HuH-7 (cell line): ENCODE results near the gene FOXK1.

Experiments used
- DNase-seq: peaks from one replicate; pipeline ENCODE4 v3.0.0; 2011; ENCODE audit warnings: low spot score

FOXK1 gene

DNA sequence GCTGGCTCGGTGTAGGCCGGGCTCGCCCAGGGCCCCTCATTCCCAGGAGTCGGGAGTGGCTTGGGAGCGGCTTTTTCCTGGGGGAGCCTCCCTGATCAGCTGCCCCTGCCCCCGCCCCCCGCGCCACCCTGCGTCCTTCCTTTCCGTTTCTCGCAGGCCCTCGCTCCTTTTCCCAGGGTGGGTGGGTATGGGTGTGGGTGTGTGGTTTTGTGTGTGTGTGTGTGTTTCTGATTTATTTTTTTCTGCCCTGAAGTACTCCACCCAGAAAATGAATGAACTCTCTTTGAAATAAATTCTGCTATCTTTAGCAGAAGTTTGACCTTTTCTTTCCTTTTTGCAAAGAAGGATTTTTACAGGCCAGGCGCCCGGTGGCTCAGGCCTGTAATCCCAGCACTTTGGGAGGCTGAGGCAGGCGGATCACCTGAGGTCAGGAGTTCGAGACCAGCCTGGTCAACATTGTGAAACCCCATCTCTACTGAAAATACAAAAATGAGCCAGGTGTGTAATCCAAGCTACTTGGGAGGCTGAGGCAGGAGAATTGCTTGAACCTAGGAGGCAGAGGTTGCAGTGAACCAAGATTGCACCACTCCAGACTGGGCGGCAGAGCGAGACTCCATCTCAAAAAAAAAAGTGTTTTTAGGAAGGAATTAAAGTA is 63.3 kb downstream of the FOXK1 start:
- DNase-seq, result no peak

DNA sequence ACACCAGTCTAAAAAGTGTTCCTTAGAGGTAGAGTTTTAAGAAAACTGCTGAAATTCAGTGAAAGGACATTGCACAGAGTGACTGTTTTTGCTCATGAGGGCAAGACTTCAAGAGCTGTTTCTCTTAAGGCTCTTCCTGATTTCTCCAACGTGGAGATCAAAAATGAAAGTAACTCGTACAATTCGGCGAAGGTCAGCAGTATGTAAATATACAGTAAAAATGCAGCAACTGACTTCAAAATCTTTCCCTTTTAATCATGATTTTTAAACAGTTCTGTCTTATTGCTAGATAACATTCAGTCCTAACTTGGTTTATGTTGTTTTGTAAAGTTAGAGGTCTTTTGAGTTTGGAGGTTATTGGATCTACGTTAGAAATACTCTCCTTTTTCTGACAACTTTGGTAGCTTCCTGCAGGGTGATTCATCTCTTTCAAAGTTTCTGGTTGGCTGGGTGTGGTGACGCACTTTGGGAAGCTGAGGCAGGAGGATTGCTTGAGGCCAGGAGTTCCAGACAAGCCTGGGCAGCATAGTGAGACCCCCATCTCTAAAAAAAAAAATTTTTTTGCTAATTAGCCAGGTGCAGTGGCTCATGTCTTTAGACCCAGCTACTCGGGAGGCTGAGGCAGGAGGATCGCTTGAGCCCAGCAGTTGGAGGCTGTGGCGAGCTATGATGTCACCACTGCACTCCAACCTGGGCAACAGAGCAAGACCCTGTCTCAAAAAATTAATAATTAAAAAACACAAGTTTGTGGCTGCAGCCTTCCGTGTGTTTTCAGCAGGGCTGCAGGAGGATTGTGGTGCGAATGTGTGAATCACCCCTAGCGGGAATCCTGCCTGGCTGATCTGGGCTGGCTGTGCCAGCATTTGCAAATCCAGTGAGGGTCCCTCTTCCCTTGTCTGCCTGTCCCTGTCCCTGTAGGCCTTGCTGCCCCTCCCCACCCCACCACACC is 64.2 kb downstream of the FOXK1 start:
- no peak for DNase-seq

DNA sequence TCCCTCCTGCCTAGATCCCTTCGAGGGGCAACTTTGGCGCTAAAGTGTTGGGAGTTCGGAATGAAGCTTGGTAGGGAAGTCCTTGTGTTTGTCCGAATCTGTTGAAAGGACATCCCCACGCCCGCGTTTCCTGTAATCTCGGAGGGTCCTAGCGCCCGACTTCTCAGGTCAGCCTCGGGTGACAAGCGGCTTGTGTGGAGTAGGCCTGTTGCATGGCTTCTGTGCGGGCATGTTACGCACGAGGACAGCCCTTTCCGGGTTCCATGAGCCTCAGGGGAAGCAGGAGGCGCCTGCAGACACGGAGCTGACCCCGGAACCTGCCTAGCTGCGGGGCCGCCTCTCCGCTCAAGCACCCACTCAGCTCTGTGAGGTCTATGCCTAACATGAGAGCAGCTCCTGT is 64.9 kb downstream of the FOXK1 start:
- DNase-seq, result no peak

DNA sequence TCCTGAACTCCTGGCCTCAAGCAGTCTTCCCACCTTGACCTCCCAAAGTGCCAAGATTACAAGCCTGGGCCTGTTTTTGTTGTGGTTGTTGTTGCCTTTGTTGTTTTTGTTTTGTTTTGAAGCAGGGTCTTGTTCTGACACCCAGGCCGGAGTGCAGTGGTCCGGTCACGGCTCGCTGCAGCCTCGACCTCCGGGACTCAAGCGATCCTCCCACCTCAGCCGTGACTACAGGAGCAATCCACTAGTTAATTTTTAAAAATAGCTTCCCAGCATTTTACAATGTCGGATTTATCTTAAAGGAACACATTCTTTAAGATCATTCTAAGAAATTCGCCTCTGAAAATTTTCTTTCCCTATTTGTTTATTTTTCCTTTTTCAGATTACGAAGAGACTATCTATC is 65.7 kb downstream of the FOXK1 start:
- no peak for DNase-seq

DNA sequence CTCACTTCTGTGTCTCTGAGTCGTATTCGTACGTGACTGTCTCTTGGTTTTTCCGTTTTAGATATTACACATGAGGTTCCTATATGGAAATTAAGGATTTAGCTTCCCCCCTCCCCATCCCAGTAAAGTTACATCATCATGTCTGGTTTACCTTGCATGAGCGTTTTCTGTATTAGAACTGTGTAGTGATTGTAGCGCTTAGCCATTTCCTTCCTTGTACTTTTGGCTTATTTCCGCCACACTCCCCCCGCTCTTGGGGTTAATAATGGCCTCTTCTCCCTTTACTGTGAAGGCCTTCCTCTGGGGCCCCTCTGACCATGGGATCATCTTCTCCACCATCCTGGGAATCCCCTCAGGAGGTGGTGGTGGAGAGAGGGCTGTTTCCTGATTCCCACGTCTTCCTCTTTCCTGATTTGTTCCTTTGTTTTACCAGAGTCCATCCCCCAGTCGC is 66.2 kb downstream of the FOXK1 start:
- no peak for DNase-seq

DNA sequence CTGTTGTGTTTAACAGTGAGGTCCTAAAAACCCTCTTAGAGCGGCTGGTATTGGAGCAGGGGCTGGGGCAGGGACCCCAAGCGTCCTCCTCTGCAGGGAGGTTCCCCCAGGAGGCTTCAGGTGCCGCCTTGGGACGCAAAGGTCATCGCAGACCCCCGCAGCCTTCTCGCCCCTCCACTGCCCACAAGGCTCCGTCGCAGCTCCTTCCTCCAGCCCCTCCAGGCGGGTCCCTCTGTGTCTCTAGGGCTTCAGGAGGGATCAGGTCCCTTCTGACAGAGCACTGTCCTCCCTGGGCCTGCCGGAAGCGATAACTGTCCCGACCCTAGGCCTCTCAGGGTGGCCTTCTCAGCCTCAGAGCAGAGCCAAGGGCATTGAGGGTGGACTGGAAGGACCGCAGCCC is 67.3 kb downstream of the FOXK1 start:
- no peak for DNase-seq

DNA sequence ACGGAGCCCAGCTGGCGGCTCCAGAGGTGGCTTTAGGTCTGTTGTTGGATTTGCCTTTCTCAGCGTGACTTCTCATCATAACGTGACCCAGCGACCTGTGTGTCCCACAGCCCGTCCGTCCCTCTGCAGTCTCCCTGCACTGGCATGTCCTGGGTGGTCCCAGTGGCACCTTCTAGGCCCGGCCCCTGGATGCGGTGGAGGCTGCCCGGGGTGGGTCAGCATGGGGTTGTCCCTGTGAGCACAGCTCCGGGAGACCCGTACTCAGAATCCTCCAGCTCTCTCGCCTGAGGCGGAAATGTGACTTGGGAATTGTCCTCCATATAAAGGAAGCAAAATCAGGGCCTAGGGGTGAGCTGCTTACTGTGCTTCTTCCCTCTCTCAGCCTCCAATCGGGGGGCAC is 67.7 kb downstream of the FOXK1 start:
- DNase-seq, result no peak

DNA sequence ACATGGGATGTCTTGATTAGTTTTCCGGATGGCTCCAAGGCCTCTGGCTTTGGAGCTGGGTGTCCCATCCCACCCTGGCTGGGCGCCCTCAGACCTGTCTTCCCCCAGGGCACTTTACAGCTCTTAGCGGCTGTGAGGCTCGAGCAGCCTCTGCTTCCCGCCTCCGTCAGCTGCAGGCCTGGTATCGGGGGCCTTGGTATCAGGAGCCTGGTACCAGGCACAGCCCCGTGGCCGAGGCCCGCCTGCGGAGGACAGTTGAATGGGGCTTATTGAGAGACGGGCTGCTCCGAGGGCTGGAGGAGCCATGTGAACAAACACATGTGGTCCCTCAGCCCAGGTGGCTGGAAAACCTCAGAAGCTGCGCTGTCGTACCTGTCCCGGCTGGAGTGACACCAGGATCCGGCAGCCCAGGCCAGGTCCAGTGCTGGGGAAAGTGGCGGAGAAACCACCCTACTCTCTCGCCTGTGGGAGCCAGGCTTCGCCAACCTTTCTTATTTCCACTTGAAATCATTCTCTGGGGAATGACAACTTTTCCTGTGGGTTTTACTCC is 69.4 kb downstream of the FOXK1 start:
- no peak for DNase-seq

DNA sequence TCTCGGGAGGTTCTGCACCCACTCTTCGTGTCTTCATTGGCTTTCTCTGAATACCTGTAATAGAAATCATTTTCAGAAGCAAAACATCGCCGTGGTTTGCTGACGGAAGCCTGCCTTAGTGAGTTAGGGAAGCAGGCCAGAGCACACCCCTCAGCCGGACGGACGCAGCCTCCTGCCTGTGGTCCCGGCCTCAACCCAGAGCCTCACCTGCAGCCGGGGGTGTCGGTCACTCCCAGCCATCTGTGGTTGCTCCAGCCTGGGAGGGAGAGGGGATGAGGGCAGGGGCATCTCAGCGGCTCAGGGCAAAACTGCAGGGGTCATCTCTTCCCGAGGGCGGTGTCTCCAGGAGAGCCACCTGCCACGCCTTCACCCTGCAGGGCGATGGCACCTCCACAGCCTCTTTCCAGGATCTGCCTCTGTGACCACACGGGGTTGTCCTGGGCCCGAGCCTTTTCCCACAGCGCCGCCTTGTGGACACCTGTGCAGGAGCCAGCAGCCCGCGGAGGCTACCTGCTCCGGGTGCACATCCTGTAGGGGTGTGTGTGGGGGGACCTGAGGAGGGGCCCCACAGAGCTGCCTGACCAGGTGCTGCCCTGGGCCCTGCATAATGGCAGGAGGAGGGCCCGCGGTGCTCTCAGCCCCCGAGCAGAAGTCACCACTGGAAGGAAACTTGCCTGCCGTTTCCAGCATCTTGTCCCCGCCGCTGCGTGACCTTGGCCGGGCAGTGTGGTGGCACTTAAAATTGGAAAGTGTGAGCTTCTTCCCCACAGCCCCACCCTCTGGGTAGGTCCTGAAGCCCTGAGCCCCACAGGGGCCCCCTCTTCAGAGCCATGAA is 71.7 kb downstream of the FOXK1 start:
- DNase-seq, result peak; percentile 99

DNA sequence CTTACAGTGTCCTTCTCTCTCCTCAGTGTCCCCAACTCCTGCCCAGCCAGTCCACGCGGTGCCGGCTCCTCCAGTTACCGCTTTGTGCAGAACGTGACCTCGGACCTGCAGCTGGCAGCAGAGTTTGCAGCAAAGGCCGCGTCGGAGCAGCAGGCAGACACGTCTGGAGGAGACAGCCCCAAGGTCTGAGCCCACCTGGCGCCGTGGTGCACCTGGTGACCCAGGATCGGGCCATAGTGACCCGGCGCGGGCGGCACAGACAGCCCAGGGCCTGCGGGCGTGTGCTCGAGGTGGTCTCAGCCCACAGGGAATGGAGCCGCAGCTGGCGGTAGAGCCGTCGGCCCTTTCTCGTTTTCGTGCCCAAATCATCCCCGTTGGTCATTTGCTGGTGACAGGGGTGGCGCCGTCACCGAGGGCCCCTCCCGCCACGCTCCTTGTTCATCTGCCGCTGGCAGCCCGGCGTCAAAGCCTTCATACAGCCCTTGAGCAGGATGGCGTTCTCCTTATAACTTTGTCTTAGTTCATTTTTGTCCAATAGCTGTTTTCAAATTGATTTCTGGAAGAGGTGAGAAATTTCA is 72.4 kb downstream of the FOXK1 start:
- DNase-seq, result no peak

DNA sequence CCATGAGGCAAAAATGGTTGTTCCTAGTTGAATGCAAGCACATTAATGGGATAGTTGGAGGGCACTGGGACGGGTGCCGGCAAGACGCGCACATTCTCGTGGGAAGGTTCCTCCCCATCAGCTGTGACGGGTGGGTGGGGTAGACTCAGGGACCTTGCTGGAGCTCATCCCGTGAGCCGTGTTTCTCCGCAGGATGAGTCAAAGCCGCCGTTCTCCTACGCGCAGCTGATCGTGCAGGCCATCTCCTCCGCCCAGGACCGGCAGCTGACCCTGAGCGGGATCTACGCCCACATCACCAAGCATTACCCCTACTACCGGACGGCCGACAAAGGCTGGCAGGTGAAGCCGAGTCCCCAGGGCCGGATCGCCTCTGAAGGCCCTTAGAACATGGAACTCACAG is 73.0 kb downstream of the FOXK1 start:
- DNase-seq, result no peak

DNA sequence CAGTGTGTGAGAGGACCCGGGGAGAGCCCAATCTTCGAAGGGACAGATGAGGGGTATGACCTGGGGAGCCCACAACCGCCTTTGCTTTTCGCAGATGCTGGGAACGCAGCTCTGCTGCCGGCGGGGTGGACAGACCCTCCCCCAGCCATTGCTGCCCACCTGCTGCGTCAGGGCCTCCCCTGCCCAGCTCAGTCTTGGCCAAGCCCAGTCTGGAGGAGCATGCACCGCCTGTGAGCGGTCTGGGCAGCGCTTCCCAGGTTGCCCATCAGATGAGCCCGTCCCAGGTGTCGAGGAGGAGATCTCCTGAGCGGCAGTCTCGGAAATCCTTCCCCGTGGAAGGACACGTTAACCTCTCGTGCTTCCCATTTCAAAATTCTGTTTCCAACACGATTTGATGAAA is 76.0 kb downstream of the FOXK1 start:
- DNase-seq, result no peak

DNA sequence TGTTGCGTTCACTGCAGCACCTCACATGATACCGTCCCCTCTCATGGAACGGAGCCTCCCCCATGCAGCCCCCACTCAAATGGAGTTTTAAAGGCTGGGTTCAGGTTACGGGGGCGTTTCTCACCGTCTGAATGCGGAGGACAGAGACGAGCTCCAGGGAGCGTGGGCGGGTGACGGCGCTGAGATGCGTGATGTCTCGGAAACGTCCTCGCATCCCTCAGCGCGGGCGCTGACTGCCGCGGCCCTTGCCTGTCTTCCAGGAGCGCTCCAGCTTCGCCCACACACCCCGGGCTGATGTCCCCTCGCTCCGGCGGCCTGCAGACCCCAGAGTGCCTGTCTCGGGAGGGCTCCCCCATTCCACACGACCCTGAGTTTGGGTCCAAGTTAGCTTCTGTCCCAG is 76.7 kb downstream of the FOXK1 start:
- no peak for DNase-seq

DNA sequence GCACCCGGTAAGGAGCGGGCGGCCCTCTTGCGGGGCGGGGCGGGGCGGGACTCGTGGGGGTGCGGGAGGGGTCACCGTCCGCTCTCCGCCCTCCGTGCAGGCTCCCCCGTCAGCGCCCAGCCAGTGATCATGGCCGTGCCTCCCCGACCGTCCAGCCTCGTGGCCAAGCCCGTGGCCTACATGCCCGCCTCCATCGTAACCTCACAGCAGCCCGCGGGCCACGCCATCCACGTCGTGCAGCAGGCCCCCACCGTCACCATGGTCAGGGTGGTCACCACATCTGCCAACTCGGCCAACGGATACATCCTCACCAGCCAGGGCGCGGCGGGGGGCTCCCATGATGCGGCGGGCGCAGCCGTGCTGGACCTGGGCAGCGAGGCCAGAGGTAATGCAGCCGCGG is 77.1 kb downstream of the FOXK1 start:
- DNase-seq, result no peak

DNA sequence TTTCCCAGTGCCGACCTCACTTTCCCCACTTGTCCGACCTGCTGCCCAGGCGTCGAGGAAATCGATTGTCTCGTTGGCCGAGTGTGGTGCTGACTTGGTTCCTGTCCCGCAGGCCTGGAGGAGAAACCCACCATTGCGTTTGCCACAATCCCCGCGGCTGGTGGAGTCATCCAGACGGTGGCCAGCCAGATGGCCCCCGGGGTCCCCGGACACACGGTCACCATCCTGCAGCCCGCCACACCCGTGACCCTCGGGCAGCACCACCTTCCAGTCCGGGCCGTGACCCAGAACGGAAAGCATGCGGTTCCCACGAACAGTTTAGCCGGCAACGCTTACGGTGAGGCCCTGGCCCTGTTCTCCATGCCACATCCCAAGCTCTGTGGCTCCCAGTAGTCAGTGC is 78.9 kb downstream of the FOXK1 start:
- DNase-seq, result no peak

DNA sequence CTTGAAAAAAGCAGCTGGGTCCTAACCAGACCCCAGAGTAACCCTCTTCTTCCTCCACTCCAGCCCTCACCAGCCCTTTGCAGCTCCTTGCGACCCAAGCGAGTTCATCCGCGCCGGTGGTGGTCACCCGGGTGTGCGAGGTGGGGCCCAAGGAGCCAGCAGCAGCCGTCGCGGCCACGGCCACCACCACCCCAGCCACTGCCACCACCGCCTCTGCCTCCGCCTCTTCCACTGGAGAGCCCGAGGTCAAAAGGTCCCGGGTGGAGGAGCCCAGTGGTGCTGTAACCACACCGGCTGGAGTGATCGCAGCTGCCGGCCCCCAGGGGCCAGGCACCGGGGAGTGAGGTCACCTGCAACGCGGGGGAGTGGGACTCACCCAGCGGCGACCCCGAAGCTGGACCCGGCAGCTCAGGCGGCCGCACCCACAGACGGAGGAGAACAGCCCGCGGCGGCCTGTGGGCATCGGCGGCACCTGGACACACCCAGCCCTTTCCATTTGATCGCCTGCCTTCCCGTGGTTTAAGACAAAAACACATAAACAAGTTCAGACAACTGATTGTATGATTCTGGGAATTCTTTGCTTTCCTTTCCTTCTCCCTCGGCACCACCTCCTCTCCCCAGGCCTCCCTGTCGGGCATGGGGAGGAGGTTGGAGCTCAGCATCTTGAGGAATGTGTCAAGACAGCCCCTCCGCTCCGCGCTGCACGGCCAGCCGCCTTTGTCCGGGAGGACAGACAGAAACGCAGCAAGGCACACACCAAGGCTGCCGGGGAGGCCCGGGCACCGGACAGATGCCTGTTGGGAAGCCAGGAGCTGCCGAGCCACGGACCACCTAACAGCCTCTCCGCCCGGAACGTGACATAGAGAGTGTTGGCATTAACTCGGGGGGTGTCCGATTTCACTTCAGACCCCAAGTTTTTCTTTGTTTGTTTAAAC is 80.3 kb downstream of the FOXK1 start:
- no peak for DNase-seq

DNA sequence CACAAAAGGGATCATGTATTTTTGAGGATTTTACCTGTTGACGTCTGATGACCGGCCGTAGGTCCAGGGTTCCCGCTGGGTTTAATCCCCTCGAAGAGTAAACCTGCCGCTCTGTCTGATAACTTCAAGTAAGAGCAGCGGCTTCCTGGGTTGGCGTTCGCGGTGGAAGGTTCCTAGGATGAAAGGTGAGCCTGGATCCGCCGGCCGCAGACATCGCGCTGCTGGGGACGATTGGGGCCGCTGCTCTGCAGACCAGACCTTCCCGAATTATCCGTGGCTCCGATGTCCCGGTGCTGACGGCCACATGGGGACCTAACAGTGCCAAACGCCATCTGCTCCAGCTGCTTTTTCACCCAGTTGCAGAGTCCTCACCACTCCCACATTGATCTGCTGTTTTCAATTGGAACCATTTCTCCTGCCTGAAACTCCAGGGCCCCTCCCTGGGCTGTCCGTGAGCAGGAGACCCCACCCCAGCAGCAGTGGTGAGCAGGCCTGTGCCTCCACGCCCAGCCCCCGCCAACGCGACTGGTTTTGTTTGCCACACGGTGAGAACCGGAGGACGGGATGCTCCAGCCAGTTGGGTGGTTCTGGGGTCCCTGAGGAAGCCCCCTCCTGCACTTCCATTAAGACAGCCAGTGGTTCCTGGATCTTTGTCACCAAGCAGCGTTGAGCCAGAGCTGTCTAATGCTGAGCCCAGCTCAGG is 81.1 kb downstream of the FOXK1 start:
- no peak for DNase-seq

DNA sequence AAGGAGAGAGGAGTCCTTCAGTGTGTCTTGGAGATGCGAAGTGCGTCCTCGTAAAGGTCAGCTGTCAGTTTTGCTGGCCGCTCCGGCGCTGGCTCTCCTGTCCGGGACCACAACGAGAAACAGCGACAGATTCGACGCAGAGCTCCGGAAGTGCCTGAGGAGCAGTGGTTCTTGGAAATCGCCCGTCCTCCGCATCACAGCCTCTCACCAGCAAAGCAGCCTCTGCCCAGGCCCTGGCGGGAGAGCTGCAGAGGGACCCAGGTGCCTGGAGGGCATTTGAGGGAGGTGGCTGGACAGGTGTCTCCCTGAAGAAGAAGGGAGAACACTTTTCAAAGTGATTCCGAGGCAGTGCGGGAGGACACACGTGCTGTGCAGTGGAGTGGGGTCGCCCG is 81.7 kb downstream of the FOXK1 start:
- DNase-seq, result no peak

DNA sequence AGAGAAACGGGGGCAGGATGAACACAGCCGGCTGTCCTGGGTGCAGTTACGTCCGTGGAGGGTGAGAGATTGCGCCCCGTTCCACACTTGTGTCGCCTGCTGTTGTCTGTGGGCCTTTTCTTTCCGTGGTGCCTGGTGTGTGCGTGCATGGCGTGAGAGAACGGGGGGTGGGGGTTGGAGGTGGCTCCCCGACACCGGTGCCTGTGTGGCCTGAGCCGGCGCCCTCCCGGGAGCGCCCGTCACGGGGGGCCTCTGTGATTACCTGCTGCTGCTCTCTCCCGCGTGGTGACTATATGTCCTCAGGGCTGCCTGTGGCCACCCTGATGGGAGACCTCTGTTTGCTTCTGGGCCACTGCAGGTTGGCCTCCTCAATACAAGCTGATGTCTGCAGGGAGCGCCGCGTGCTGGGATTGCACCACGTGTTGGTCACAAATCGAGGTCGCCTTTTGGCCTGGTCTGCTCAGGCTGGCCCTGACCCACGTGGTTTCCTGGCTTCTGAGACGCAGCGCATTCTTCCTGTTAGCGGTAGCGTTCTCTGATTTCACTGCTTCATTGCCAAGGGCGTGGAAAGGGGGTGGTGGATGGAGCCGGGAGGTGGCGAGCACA is 82.4 kb downstream of the FOXK1 start:
- no peak for DNase-seq
